ENCODE data around the gene ATG5.

- TF ChIP-seq CTCF (IDR thresholded peaks at IDR 0.05) = no peak
- no peak for TF ChIP-seq EZH2 (IDR thresholded peaks at IDR 0.05; ENCODE audit: borderline replicate concordance, insufficient read depth, low read depth, low read length, poor library complexity, severe bottlenecking)
Observed at GRCh38 chr6:106256201-106256968, 69.2 kb downstream of the ATG5 start.

All from B cell (primary cell).